ENCODE results near the gene DAO. TPM values are rescaled to one million over a fixed set of nuclear protein-coding genes. Genes with fewer than 3 reads are reported as not detected.

DAO gene
- total RNA-seq, 1 donor from 2014 or later = 0.41 TPM

DNA sequence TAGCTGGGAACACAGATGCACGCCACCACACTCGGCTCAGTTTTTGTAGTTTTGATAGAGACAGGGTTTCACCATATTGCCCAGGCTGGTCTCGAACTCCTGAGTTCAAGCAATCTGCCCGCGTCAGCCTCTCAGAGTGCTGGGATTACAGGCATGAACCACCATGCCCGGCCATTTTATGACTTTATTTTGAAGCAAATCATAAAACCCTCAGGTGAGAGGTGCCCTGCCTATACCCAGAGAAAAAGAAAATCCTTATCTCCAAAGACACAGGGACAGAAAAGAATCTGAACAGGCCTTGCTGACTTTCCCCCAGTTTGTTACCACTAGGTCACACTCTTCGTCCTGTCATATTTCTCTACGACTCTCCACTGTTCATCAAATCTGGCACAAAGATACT, 48.8 kb downstream of the DAO start:
- Mint-ChIP-seq H3K9me3 (ENCODE audit: unreplicated experiment) (no peaks in the 10 kb centered on the region), H3K27ac (ENCODE audit: unreplicated experiment) (no peak overlapping the region), H3K36me3 (ENCODE audit: low read depth, unreplicated experiment) (no peaks in the 10 kb centered on the region), H3K27me3 (ENCODE audit: unreplicated experiment) (no peaks in the 10 kb centered on the region), H3K4me3 (ENCODE audit: unreplicated experiment) (no peak overlapping the region), H3K4me1 (ENCODE audit: unreplicated experiment) (no peaks in the 10 kb centered on the region)
- no peak for DNase-seq (ENCODE audit: low spot score)
- TF ChIP-seq, protein P1, sequence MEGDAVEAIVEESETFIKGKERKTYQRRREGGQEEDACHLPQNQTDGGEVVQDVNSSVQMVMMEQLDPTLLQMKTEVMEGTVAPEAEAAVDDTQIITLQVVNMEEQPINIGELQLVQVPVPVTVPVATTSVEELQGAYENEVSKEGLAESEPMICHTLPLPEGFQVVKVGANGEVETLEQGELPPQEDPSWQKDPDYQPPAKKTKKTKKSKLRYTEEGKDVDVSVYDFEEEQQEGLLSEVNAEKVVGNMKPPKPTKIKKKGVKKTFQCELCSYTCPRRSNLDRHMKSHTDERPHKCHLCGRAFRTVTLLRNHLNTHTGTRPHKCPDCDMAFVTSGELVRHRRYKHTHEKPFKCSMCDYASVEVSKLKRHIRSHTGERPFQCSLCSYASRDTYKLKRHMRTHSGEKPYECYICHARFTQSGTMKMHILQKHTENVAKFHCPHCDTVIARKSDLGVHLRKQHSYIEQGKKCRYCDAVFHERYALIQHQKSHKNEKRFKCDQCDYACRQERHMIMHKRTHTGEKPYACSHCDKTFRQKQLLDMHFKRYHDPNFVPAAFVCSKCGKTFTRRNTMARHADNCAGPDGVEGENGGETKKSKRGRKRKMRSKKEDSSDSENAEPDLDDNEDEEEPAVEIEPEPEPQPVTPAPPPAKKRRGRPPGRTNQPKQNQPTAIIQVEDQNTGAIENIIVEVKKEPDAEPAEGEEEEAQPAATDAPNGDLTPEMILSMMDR (IDR thresholded peaks at IDR 0.05; ENCODE audit: unreplicated experiment) = no peak

DNA sequence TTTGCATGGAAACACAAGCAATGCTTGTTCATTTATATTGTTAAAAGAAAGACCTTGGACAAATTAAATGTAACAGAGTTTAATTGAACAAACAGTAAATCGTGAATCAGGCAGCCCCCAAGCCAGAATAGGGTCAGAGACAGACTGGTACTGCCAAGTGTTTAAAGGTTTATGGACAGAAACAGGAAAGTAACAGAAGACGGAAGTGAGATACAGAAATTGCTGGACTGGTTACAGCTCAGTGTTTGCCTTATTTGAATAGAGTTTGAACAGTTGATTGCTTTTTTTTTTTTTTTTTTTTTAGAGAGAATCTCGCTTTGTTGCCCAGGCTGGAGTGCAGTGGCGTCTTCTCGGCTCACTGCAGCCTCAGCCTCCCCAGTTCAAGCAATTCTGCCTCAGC, 50.3 kb downstream of the DAO start:
- H3K27me3 Mint-ChIP-seq (ENCODE audit: unreplicated experiment) = no peaks in the 10 kb centered on the region
- H3K4me1 Mint-ChIP-seq (ENCODE audit: unreplicated experiment) = no peaks in the 10 kb centered on the region
- no peak overlapping the region for H3K4me3 Mint-ChIP-seq (ENCODE audit: unreplicated experiment)
- TF ChIP-seq, protein P1 (IDR thresholded peaks at IDR 0.05; ENCODE audit: unreplicated experiment) = no peak
- H3K36me3 Mint-ChIP-seq (ENCODE audit: low read depth, unreplicated experiment) = no peaks in the 10 kb centered on the region
- H3K27ac Mint-ChIP-seq (ENCODE audit: unreplicated experiment) = no peak overlapping the region
- DNase-seq (ENCODE audit: low spot score) = no peak
- no peaks in the 10 kb centered on the region for H3K9me3 Mint-ChIP-seq (ENCODE audit: unreplicated experiment)

DNA sequence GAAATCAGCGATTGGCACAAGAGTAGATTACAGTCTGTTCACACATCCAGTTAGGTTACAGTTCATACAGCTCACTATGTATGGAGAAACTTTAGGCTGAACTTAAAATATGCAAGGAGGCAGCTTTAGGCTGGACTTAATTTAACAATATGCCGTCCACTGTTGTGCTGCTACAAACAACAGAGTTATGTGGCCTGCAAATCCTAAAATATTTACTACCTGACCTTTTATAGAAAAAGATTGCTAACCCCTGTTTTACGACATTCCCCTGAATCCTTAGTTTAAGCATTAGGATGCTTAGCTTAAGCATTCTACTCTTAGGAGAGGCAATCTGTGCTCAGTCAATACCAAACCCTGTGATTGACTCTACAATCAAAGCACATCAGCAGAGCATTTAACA, 50.9 kb downstream of the DAO start:
- Mint-ChIP-seq H3K36me3 (ENCODE audit: low read depth, unreplicated experiment) (no peaks in the 10 kb centered on the region), H3K9me3 (ENCODE audit: unreplicated experiment) (no peaks in the 10 kb centered on the region), H3K27ac (ENCODE audit: unreplicated experiment) (no peak overlapping the region), H3K4me3 (ENCODE audit: unreplicated experiment) (no peak overlapping the region), H3K27me3 (ENCODE audit: unreplicated experiment) (no peaks in the 10 kb centered on the region), H3K4me1 (ENCODE audit: unreplicated experiment) (no peaks in the 10 kb centered on the region)
- no peak for DNase-seq (ENCODE audit: low spot score)
- TF ChIP-seq, protein P1 (IDR thresholded peaks at IDR 0.05; ENCODE audit: unreplicated experiment) = no peak

DNA sequence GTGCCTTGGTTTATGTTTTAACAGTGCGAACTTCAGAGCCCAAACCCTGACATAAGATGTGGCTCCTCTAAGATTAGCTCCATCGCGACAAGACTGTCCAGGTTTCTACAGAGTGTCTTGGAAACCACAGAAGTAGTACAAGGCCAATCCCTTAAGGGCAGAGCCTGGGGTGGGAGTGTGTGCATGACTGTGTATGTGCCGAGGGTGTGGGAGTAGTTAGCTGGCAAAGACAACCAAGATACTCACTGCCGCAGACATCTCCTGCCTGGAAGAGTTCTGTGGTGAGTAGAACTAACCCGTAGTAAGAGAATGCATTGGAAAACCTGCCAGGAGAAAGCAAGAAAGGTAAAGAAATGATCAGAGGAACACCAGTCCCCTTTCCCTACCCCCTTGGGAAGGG, 54.1 kb downstream of the DAO start:
- H3K4me1 Mint-ChIP-seq (ENCODE audit: unreplicated experiment) = no peaks in the 10 kb centered on the region
- H3K36me3 Mint-ChIP-seq (ENCODE audit: low read depth, unreplicated experiment) = no peaks in the 10 kb centered on the region
- H3K27ac Mint-ChIP-seq (ENCODE audit: unreplicated experiment) = no peak overlapping the region
- no peaks in the 10 kb centered on the region for H3K9me3 Mint-ChIP-seq (ENCODE audit: unreplicated experiment)
- no peaks in the 10 kb centered on the region for H3K27me3 Mint-ChIP-seq (ENCODE audit: unreplicated experiment)
- H3K4me3 Mint-ChIP-seq (ENCODE audit: unreplicated experiment) = no peak overlapping the region
- TF ChIP-seq, protein P1 (IDR thresholded peaks at IDR 0.05; ENCODE audit: unreplicated experiment) = no peak
- DNase-seq (ENCODE audit: low spot score) = no peak

DNA sequence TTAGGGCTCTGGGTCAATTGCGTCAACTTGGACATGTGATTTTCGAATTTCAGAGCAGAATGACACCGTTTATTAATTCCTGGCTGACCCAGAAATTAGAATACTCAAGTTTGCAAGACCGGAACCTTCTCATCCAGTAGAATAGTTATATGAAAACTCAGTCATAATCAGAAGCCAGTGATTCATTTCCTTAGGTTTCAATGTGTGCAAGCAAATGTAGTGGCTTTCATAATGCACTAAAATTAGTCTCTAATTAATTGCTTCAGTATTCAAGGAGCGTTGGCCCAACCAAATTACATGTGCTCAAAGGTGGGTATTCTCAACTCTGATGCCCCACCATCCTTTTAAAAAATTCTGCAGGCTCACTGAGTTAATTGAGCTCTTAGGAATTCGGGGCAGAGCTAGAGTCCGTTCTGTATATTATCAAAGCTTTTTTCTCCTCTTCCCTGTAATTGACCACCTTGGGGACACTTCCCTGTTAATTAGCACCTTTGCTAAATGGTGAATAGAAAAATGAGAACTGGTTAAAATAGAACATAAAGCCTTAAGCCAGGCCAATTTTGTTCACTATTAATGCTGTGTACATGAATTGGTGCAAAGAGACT, 55.4 kb downstream of the DAO start:
- no peaks in the 10 kb centered on the region for H3K27me3 Mint-ChIP-seq (ENCODE audit: unreplicated experiment)

More for the DNA sequence above, 55.4 kb downstream of the DAO start:
- H3K4me3 Mint-ChIP-seq (ENCODE audit: unreplicated experiment) = no peak overlapping the region
- TF ChIP-seq, protein P1 (IDR thresholded peaks at IDR 0.05; ENCODE audit: unreplicated experiment) = no peak
- no peak overlapping the region for H3K27ac Mint-ChIP-seq (ENCODE audit: unreplicated experiment)
- no peaks in the 10 kb centered on the region for H3K4me1 Mint-ChIP-seq (ENCODE audit: unreplicated experiment)
- DNase-seq (ENCODE audit: low spot score) = no peak
- no peaks in the 10 kb centered on the region for H3K9me3 Mint-ChIP-seq (ENCODE audit: unreplicated experiment)
- H3K36me3 Mint-ChIP-seq (ENCODE audit: low read depth, unreplicated experiment) = no peaks in the 10 kb centered on the region

Measured in endothelial cell (in vitro differentiated cells).